Large intestine (tissue), 3 donors: ENCODE results near the gene SEMA3A. TPM values are rescaled to one million over a fixed set of nuclear protein-coding genes. Genes with fewer than 3 reads are reported as not detected.

Experiments used
- DNase-seq, 2 donors: peaks; one replicate each; pipeline versions ENCODE4 v3.0.0 to v3.0.0-alpha.2; 2013
- H3K27ac ChIP-seq: one replicate; pipeline ENCODE4 v1.5.1; 2013; ENCODE audit warnings: low read length
- H3K27me3 ChIP-seq: 2 replicates; pipeline ENCODE4 v1.6.1; 2013; ENCODE audit warnings: low read length; ENCODE audit not compliant: control insufficient read depth, insufficient read depth
- H3K36me3 ChIP-seq: 2 replicates; pipeline ENCODE4 v1.6.1; 2013; ENCODE audit warnings: low read length; ENCODE audit not compliant: control insufficient read depth, insufficient read depth
- H3K4me1 ChIP-seq: one replicate; pipeline ENCODE4 v1.6.1; 2013; ENCODE audit warnings: low read length; ENCODE audit not compliant: control insufficient read depth, insufficient read depth
- H3K4me3 ChIP-seq: one replicate; pipeline ENCODE4 v1.5.1; 2013; ENCODE audit warnings: low read length
- H3K9me3 ChIP-seq: one replicate; pipeline ENCODE4 v1.6.1; 2013; ENCODE audit warnings: mild to moderate bottlenecking, low read depth, low read length, moderate library complexity; ENCODE audit not compliant: control insufficient read depth
- WGBS: methylation state at CpG from one replicate; pipeline ENCODE4 v1.1.5; 2013; ENCODE audit warnings: low lambda C conversion rate; ENCODE audit not compliant: insufficient coverage; 5-methylcytosine and 5-hydroxymethylcytosine counted together
- polyA plus RNA-seq: library from polyadenylated mRNA; unstranded; fragments of 120-200 nt; gene quantifications from one replicate; pipeline ENCODE4 v1.2.1, GENCODE V29; 2013

Gene SEMA3A
- polyA plus RNA-seq, 1 donor = 11.7 TPM

GRCh38 chr7:84142726-84143125 lies 51.9 kb downstream of the SEMA3A start:
- 42% methylated on average over 2 of the region's 3 CpGs for WGBS
- H3K4me3 ChIP-seq = no peak overlapping the region
- no peaks in the 10 kb centered on the region for H3K4me1 ChIP-seq
- no peaks in the 10 kb centered on the region for H3K36me3 ChIP-seq
- no peaks in the 10 kb centered on the region for H3K27me3 ChIP-seq
- H3K27ac ChIP-seq = no peak overlapping the region
- peak in 1 of 2 donors; percentile 22 for DNase-seq
- H3K9me3 ChIP-seq = no peaks in the 10 kb centered on the region

- Histone ChIP-seq H3K36me3 (no peaks in the 10 kb centered on the region), H3K27ac (no peak overlapping the region), H3K9me3 (no peaks in the 10 kb centered on the region), H3K4me1 (no peaks in the 10 kb centered on the region), H3K27me3 (no peaks in the 10 kb centered on the region), H3K4me3 (no peak overlapping the region)
- WGBS = 50% methylated on average over 2 of the region's 2 CpGs
- no peak for DNase-seq
Observed at GRCh38 chr7:84139986-84140729, 54.4 kb downstream of the SEMA3A start.

GRCh38 chr7:84138411-84138810 lies 56.2 kb downstream of the SEMA3A start:
- no peaks in the 10 kb centered on the region for H3K9me3 ChIP-seq
- H3K27me3 ChIP-seq = no peaks in the 10 kb centered on the region
- no peaks in the 10 kb centered on the region for H3K4me1 ChIP-seq
- DNase-seq = no peak
- H3K36me3 ChIP-seq = no peaks in the 10 kb centered on the region
- H3K27ac ChIP-seq = no peak overlapping the region
- 77% methylated on average over 2 of the region's 3 CpGs for whole genome bisulfite sequencing
- no peak overlapping the region for H3K4me3 ChIP-seq

GRCh38 chr7:84137812-84138211 lies 56.8 kb downstream of the SEMA3A start:
- no peak overlapping the region for H3K27ac ChIP-seq
- H3K27me3 ChIP-seq = no peaks in the 10 kb centered on the region
- H3K9me3 ChIP-seq = no peaks in the 10 kb centered on the region
- H3K4me3 ChIP-seq = no peak overlapping the region
- H3K4me1 ChIP-seq = no peaks in the 10 kb centered on the region
- no peak for DNase-seq
- no peaks in the 10 kb centered on the region for H3K36me3 ChIP-seq

GRCh38 chr7:84136809-84137208 lies 57.8 kb downstream of the SEMA3A start:
- Histone ChIP-seq H3K27ac (no peak overlapping the region), H3K4me3 (no peak overlapping the region), H3K4me1 (no peaks in the 10 kb centered on the region), H3K9me3 (no peaks in the 10 kb centered on the region), H3K36me3 (no peaks in the 10 kb centered on the region), H3K27me3 (no peaks in the 10 kb centered on the region)
- WGBS = 100% methylated on average over 1 of the region's 3 CpGs
- DNase-seq = no peak

- no peak for DNase-seq
- H3K4me1 ChIP-seq = no peaks in the 10 kb centered on the region
- H3K36me3 ChIP-seq = no peaks in the 10 kb centered on the region
- WGBS = 86% methylated on average over 3 of the region's 3 CpGs
- no peak overlapping the region for H3K4me3 ChIP-seq
- H3K27ac ChIP-seq = no peak overlapping the region
- H3K9me3 ChIP-seq = no peaks in the 10 kb centered on the region
- H3K27me3 ChIP-seq = no peaks in the 10 kb centered on the region
Observed at GRCh38 chr7:84136336-84136735, 58.3 kb downstream of the SEMA3A start.

- H3K9me3 ChIP-seq = no peaks in the 10 kb centered on the region
- DNase-seq = no peak
- WGBS = 93% methylated on average over 1 of the region's 1 CpG
- H3K4me3 ChIP-seq = no peak overlapping the region
- no peaks in the 10 kb centered on the region for H3K27me3 ChIP-seq
- no peaks in the 10 kb centered on the region for H3K4me1 ChIP-seq
- no peak overlapping the region for H3K27ac ChIP-seq
- no peaks in the 10 kb centered on the region for H3K36me3 ChIP-seq
Observed at GRCh38 chr7:84134169-84134568, 60.4 kb downstream of the SEMA3A start.

GRCh38 chr7:84125654-84126053 lies 68.9 kb downstream of the SEMA3A start:
- no CpG with 5 or more reads among the region's 2 CpGs for WGBS

GRCh38 chr7:84123965-84124547 lies 70.5 kb downstream of the SEMA3A start:
- no peaks in the 10 kb centered on the region for H3K27me3 ChIP-seq
- H3K4me1 ChIP-seq = no peaks in the 10 kb centered on the region
- no CpG with 5 or more reads among the region's 5 CpGs for WGBS
- H3K4me3 ChIP-seq = no peak overlapping the region
- no peak for DNase-seq
- no peaks in the 10 kb centered on the region for H3K9me3 ChIP-seq
- no peak overlapping the region for H3K27ac ChIP-seq
- H3K36me3 ChIP-seq = no peaks in the 10 kb centered on the region

More at GRCh38 chr7:84125654-84126053, 68.9 kb downstream of the SEMA3A start:
- DNase-seq = no peak
- H3K27ac ChIP-seq = no peak overlapping the region
- no peaks in the 10 kb centered on the region for H3K36me3 ChIP-seq
- no peaks in the 10 kb centered on the region for H3K4me1 ChIP-seq
- H3K9me3 ChIP-seq = no peaks in the 10 kb centered on the region
- no peak overlapping the region for H3K4me3 ChIP-seq
- H3K27me3 ChIP-seq = no peaks in the 10 kb centered on the region

GRCh38 chr7:84122582-84123360 lies 71.8 kb downstream of the SEMA3A start:
- DNase-seq = no peak
- Histone ChIP-seq H3K4me3 (no peak overlapping the region), H3K27me3 (no peaks in the 10 kb centered on the region), H3K4me1 (no peaks in the 10 kb centered on the region), H3K9me3 (no peaks in the 10 kb centered on the region), H3K36me3 (no peaks in the 10 kb centered on the region), H3K27ac (no peak overlapping the region)
- 93% methylated on average over 4 of the region's 4 CpGs for WGBS
